Measurements from ENCODE around the gene TTLL9. TPM values are rescaled to one million over a fixed set of nuclear protein-coding genes. Genes with fewer than 3 reads are reported as not detected.
A peak's percentile ranks its signal among the peaks of the same experiment; 100 is the strongest.

TTLL9 gene
- total and polyA plus RNA-seq, 2 donors (not counting 1 experiment from before 2014, with no cell fraction given) = 0.74 to 0.76 TPM

DNA sequence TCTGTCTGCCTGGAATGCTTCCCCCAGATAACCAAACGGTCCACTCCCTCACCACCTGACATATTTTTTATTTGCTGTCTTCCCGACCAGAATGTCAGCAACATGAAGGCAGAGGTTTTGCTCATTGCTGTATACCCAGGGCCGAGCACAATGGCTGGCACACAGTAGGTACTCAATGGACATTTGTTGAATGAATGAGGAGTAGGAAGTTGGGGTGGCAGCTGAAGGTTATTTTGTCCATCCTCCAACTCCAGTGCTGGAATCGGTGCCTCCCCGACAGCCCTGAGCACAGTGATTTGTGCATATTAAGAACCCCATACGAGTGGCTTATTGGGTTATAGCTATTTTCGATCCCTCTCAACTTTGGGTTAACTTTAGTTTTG, 10.4 kb upstream of the TTLL9 start:
- Histone ChIP-seq H3K4me3 (ENCODE audit: control extremely low read depth in 1 of 5, extremely low read depth in 1 of 5, insufficient read depth in 1 of 5, low read depth in 2 of 5, low read length in 4 of 5) (no peak overlapping the region), H3K4me1 (ENCODE audit: control insufficient read depth in 2 of 2, insufficient read depth in 2 of 2, low read length in 2 of 2) (peaks cover 19 to 26% of the 10 kb centered on the region in 2 donors), H3K79me2 (ENCODE audit: control insufficient read depth, insufficient read depth, low read length) (no peaks in the 10 kb centered on the region), H3K9ac (ENCODE audit: low read length) (no peak overlapping the region), H4K20me1 (ENCODE audit: control insufficient read depth, insufficient read depth, low read length, poor library complexity, severe bottlenecking) (peaks cover 6% of the 10 kb centered on the region), H3K4me2 (replicated peaks; ENCODE audit: low read depth, low read length, poor library complexity, severe bottlenecking) (no peak overlapping the region), H3K9me3 (ENCODE audit: control extremely low read depth in 1 of 3, control insufficient read depth in 2 of 3, insufficient read depth in 1 of 3, low read length in 2 of 3) (peaks cover 0 to 5% (median 0%) of the 10 kb centered on the region in 3 donors), H2AFZ (ENCODE audit: insufficient read depth, low read depth, low read length, poor library complexity, severe bottlenecking) (no peak overlapping the region), H3K36me3 (replicated peaks in 1 of 2; ENCODE audit: control extremely low read depth in 1 of 2, control insufficient read depth in 1 of 2, extremely low read depth in 1 of 2, insufficient read depth in 2 of 2, low read length in 1 of 2) (no peaks in the 10 kb centered on the region), H3K27ac (ENCODE audit: low read length in 2 of 2) (no peak overlapping the region), H3K27me3 (replicated peaks in 1 of 4; ENCODE audit: control extremely low read depth in 1 of 4, control insufficient read depth in 3 of 4, insufficient read depth in 4 of 4, low read length in 3 of 4) (peaks cover 0 to 18% (median 10%) of the 10 kb centered on the region in 4 experiments)
- WGBS (ENCODE audit: insufficient coverage) = 80% methylated on average over 6 of the region's 7 CpGs
- peak overlapping the region; percentile 39 for H3K4me3 Mint-ChIP-seq
- ChIA-PET POLR2A (no interaction called here), CTCF (interaction anchor here (0.6 to 3.1 kb wide), 10 partner anchors 11 to 1691 kb away, joined by 3 to 11 read pairs (median 4); partner anchors contain the start of genes DUSP15, PDRG1 and TTLL9)
- no peak for ATAC-seq (ENCODE audit: low read depth)
- TF ChIP-seq EZH2 (IDR thresholded peaks at IDR 0.05; ENCODE audit: borderline replicate concordance, insufficient read depth, low read depth, low read length, poor library complexity, severe bottlenecking) = no peak
- no peak for TF ChIP-seq CTCF (IDR thresholded peaks at IDR 0.05)
- no peak overlapping the region for H3K27ac Mint-ChIP-seq
- H3K27me3 Mint-ChIP-seq = peaks cover 5% of the 10 kb centered on the region
- intact Hi-C loops (cut with micrococcal nuclease) = no loop called here
- H3K9me3 Mint-ChIP-seq (ENCODE audit: insufficient read depth) = no peaks in the 10 kb centered on the region
- DNase-seq = no peak
- H3K4me1 Mint-ChIP-seq = peaks cover 29% of the 10 kb centered on the region

DNA sequence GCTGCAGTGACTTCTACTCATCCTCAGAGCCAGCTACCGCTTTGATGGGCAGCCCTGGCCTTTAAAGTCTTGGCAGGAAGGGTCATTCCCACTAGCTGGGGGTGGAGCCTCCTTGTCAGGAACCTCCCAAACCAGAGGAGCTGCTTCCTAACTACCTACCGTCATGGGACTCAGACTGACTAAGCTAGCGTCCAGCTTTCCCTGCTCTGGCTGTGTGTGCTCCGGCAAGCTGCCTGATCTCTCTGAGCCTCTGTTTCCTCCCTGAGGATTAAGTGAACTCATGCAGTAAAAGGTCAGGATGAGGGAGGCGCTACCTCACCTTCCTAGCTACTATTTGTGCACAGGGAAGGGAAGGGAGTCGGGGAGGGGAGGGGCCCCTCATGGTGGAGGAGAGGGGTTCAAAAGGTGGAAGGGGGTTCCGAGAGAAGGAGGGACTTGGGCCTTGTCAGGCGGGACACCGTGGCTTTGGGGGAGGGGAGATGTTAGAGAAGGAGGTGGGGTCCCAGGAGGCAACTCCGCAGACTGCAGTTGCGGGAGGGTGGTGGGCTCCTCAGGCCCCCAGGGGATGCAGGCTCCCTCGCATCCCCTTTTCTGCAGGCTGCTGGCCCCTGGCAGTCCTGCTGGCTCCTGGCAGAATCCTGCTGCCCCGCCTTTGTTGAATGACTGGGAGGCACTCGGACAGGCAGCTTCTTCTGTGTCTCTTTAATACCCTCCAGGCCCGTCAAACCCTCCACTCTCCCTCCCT, 9.9 kb upstream of the TTLL9 start:
- peaks cover 0 to 5% (median 0%) of the 10 kb centered on the region in 3 donors for H3K9me3 ChIP-seq (ENCODE audit: control extremely low read depth in 1 of 3, control insufficient read depth in 2 of 3, insufficient read depth in 1 of 3, low read length in 2 of 3)
- H3K36me3 ChIP-seq (replicated peaks in 1 of 2; ENCODE audit: control extremely low read depth in 1 of 2, control insufficient read depth in 1 of 2, extremely low read depth in 1 of 2, insufficient read depth in 2 of 2, low read length in 1 of 2) = no peaks in the 10 kb centered on the region
- ATAC-seq (ENCODE audit: low read depth) (no peak), DNase-seq (no peak)
- peaks cover 5% of the 10 kb centered on the region for H3K27me3 Mint-ChIP-seq
- ChIA-PET POLR2A (no interaction called here), CTCF (interaction anchor here (0.6 to 3.1 kb wide), 10 partner anchors 10 to 1690 kb away, joined by 3 to 11 read pairs (median 4); partner anchors contain the start of genes DUSP15, PDRG1 and TTLL9)
- no peak overlapping the region for H3K27ac Mint-ChIP-seq
- H3K9me3 Mint-ChIP-seq (ENCODE audit: insufficient read depth) = no peaks in the 10 kb centered on the region
- H3K4me3 ChIP-seq (ENCODE audit: control extremely low read depth in 1 of 5, extremely low read depth in 1 of 5, insufficient read depth in 1 of 5, low read depth in 2 of 5, low read length in 4 of 5) = peak overlapping the region in 4 of 5 experiments; percentile 42 to 61 (median 54)
- peak overlapping the region; percentile 62 for H3K9ac ChIP-seq (ENCODE audit: low read length)
- H3K79me2 ChIP-seq (ENCODE audit: control insufficient read depth, insufficient read depth, low read length) = no peaks in the 10 kb centered on the region
- 37% methylated on average over 14 of the region's 15 CpGs for WGBS (ENCODE audit: insufficient coverage)
- peaks cover 29% of the 10 kb centered on the region for H3K4me1 Mint-ChIP-seq
- TF ChIP-seq EZH2 (IDR thresholded peaks at IDR 0.05; ENCODE audit: borderline replicate concordance, insufficient read depth, low read depth, low read length, poor library complexity, severe bottlenecking) = no peak
- no peak for TF ChIP-seq CTCF (IDR thresholded peaks at IDR 0.05)
- intact Hi-C loops (cut with micrococcal nuclease) = loop anchor here (1.0 kb wide), 2 partner anchors 10 to 20 kb away; partner anchors contain the start of genes DUSP15 and TTLL9
- peak overlapping the region; percentile 73 for H2AFZ ChIP-seq (ENCODE audit: insufficient read depth, low read depth, low read length, poor library complexity, severe bottlenecking)
- peaks cover 19 to 26% of the 10 kb centered on the region in 2 donors for H3K4me1 ChIP-seq (ENCODE audit: control insufficient read depth in 2 of 2, insufficient read depth in 2 of 2, low read length in 2 of 2)
- H4K20me1 ChIP-seq (ENCODE audit: control insufficient read depth, insufficient read depth, low read length, poor library complexity, severe bottlenecking) = peaks cover 6% of the 10 kb centered on the region
- no peak overlapping the region for H3K27ac ChIP-seq (ENCODE audit: low read length in 2 of 2)
- H3K4me3 Mint-ChIP-seq = peak overlapping the region; percentile 55
- peaks cover 0 to 18% (median 10%) of the 10 kb centered on the region in 4 experiments for H3K27me3 ChIP-seq (replicated peaks in 1 of 4; ENCODE audit: control extremely low read depth in 1 of 4, control insufficient read depth in 3 of 4, insufficient read depth in 4 of 4, low read length in 3 of 4)
- peak overlapping the region; percentile 90 for H3K4me2 ChIP-seq (replicated peaks; ENCODE audit: low read depth, low read length, poor library complexity, severe bottlenecking)

All from B cell (primary cell).